Activated T-cell treated with anti-CD3 and anti-CD28 coated beads for 1 hour (primary cell): ENCODE results near the gene TOGARAM2.

Source experiments
- DNase-seq: peaks from one replicate; pipeline ENCODE4 v3.0.0-alpha.2; 2020; ENCODE audit warnings: low read depth

Gene TOGARAM2

GRCh38 chr2:28981016-28981441, at the start of gene TOGARAM2:
Gene TOGARAM2, plus strand, starts transcription at chr2:28981298. Its CDS starts 13,537 bp downstream, at chr2:28994835.
- no peak for DNase-seq

- DNase-seq = no peak
Measured at GRCh38 chr2:28934769-28935168, 46.3 kb upstream of the TOGARAM2 start.

GRCh38 chr2:28941008-28941407, 40.1 kb upstream of the TOGARAM2 start:
- DNase-seq = no peak

GRCh38 chr2:28944535-28945248, 36.4 kb upstream of the TOGARAM2 start:
- DNase-seq = no peak

- no peak for DNase-seq
Measured at GRCh38 chr2:28948160-28948559, 32.9 kb upstream of the TOGARAM2 start.

- DNase-seq = no peak
Measured at GRCh38 chr2:28949190-28949589, 31.9 kb upstream of the TOGARAM2 start.

GRCh38 chr2:28949617-28950305, 31.3 kb upstream of the TOGARAM2 start:
- DNase-seq = no peak

- no peak for DNase-seq
Measured at GRCh38 chr2:28950941-28951630, 30.0 kb upstream of the TOGARAM2 start.

GRCh38 chr2:28951910-28952835, 28.9 kb upstream of the TOGARAM2 start:
- no peak for DNase-seq

GRCh38 chr2:28952836-28953211, 28.3 kb upstream of the TOGARAM2 start:
- DNase-seq = no peak

GRCh38 chr2:28955467-28955866, 25.6 kb upstream of the TOGARAM2 start:
- DNase-seq = no peak

GRCh38 chr2:28956415-28956826, 24.7 kb upstream of the TOGARAM2 start:
- no peak for DNase-seq

- no peak for DNase-seq
Measured at GRCh38 chr2:28956890-28957289, 24.2 kb upstream of the TOGARAM2 start.

- peak; percentile 3 for DNase-seq
Measured at GRCh38 chr2:28958689-28959088, 22.4 kb upstream of the TOGARAM2 start.

GRCh38 chr2:28960401-28960800, 20.7 kb upstream of the TOGARAM2 start:
- no peak for DNase-seq

GRCh38 chr2:28962505-28962904, 18.6 kb upstream of the TOGARAM2 start:
- DNase-seq = no peak

GRCh38 chr2:28970464-28971160, 10.5 kb upstream of the TOGARAM2 start:
- no peak for DNase-seq

GRCh38 chr2:28972778-28973335, 8.2 kb upstream of the TOGARAM2 start:
- no peak for DNase-seq

- DNase-seq = no peak
Measured at GRCh38 chr2:28974252-28974651, 6.8 kb upstream of the TOGARAM2 start.

GRCh38 chr2:28975671-28976070, 5.4 kb upstream of the TOGARAM2 start:
- DNase-seq = no peak

- no peak for DNase-seq
Measured at GRCh38 chr2:28976584-28976983, 4.5 kb upstream of the TOGARAM2 start.
